SIG-M5 treated with dmso at 0.1 percent for 504 hours (cell line): Measurements from ENCODE around the gene SLC49A3.
"Not testable (repeated sequence)": the region's sequence is repeated elsewhere in the genome, so short reads cannot be mapped to it uniquely, and the experiment has no call there.

Experiments
- DNase-seq: peaks from one replicate; lab custom pipeline; 2025; ENCODE audit not compliant: unreplicated experiment; lab: John Stamatoyannopoulos, UW

SLC49A3 gene

DNA sequence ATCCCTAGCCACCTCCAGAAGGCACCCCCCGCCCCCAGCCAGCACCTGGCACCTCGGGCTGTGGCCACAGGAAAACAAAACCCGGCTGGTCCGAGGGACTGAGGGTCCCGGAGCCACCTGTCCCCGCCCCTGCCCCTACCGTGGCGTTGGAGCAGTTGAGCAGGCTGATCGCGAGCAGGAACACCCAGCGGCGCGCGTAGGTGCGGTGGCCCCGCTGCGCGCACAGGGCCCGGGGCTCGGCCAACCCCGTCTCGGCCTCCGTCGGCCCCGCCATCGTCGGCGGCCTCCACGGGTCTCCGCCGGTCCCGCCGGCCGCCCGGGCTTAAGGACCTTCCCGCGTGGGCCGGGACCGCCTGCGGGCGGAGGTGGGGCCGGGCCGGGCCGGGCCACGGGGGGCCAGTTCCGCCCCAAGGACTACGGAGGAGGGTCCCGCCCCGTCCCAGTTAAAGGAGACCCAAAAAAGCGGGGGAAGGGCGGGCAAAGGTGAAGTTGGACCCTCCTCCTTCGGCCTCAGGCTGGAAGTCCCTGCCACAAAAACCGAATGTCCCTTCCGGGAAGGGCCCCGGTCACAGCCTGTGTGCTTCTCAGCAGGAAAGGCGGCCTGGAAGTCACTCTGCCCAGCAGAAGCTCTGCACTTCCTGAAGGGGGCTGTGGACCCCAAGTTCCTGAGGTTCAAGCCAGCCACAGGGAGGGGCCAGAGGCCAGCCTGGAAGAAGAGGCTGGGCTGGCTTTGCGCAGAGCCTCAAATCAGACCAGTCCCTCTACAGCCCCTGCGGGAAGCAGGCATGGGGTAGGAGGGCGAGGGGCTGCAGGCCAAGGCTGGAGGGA is at the start of gene SLC49A3:
TSS of gene SLC49A3 (minus strand) at position 298 of the 828 bp plus-strand sequence. CDS start at position 274, 24 bp downstream.
- no peak for DNase-seq

DNA sequence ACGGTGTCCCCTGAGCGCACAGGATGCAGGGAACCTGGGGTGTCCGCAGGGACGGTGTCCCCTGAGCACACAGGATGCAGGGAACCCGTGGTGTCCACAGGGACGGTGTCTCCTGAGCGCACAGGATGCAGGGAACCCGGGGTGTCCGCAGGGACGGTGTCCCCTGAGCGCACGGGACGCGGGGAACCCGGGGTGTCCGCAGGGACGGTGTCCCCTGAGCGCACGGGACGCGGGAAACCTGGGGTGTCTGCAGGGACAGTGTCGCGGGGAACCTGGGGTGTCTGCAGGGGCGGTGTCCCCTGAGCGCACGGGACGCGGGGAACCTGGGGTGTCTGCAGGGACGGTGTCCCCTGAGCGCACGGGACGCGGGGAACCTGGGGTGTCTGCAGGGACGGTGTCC is 47.6 kb upstream of the SLC49A3 start:
- not testable (repeated sequence) for DNase-seq

DNA sequence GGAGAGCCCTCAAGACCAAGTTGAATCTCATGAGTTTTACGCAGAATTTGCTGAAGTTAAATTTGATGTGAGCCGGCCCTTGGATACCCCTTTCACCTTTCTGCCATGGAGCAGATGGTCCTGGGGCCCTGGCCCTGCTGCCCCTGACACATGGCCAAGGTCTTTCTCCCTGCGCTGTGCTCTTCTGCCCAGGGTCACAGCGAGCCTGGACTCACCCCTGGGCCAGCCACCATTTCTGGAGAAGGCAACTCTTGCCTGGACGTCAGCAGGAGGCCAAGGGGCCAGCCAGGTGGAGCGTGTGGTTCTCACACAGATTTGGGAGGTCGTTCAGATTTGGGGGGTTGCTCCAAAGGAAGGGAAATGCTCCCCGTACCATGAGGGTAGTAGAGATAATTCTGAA is 46.6 kb upstream of the SLC49A3 start:
- DNase-seq, result no peak

DNA sequence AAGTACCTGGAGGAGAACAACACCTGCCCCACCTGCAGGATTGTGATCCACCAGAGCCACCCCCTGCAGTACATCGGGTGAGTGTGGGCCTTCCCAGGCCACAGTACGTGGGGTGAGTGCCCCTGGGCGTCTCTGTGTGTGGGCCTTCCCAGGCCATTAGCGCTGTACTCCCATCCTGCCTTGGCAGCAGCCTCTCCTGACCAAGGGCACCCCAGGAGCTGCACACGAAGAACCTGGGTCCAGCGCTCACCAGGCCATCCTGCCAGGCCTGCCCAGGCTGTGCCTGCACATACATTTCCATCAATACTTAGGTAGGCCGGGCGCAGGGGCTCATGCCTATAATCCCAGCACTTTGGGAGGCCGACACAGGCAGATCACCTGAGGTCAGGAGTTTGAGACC is 46.0 kb upstream of the SLC49A3 start:
- DNase-seq, result no peak

DNA sequence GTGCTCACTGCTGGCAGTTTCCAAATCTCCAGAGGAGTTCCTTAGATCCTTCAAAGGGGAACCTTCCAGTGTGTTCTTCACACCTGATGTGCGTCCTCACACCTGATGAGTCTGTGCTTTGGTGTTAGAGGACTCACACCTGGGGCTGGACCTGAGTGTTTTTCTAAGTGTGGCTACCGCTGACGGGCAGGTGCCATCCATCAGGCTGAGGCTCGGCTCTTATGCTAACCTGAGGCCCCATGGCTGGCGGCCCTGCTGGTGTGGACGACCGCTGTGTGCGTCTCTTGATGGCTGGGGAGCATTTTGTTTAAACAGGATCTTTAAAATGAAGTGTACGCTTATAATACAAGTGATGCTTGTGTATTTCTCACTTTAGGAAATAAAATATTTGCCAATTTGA is 45.1 kb upstream of the SLC49A3 start:
- DNase-seq, result no peak

DNA sequence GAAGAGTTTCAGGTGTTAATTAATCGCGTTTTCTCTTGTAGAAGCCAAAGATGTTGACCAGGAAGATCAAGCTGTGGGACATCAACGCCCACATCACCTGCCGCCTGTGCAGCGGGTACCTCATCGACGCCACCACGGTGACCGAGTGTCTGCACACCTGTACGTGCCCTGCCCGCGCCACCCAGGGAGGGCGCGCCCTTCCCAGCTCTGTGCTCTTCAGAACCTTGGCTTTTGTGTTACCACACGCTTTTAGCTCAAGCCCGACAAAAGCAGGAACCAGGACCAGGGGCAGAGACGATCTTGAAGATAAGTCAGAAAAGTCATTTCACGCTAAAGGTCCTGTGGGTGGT is 44.7 kb upstream of the SLC49A3 start:
- no peak for DNase-seq

DNA sequence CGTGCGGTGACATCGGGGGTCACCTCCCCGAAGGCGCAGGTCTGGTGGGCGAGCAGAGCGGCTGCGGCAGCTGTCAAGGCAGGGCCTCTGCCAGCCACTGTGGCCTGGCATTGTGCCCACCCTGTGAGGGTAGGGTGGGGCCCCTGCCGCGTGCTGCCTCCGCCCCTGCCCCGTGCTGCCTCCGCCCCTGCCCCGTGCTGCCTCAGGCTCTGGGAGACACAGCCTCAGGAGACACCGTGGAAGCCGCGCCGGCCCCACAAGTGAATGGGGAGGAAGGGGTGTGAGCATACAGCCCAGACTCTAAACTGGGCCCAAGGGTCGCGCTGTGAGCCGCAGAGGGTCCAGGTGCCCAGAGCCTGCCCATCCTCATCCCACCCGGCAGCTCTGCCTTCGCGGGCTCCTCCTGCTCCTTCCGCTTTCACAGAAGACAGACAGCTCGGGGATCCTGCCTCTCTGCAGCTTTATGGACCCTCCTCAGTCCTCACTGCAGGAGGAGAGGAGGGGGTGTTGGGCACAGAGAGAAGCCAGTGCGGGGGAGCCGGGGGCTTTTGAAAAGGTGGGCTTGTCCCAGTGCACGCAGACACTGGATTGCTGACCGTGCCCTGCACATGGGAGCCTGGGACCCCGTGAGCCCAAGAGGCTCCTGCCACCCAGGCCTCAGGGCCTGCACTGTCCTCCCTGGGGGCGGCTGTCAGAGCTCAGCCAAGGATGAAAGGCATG is 44.1 kb upstream of the SLC49A3 start:
- DNase-seq, result no peak

DNA sequence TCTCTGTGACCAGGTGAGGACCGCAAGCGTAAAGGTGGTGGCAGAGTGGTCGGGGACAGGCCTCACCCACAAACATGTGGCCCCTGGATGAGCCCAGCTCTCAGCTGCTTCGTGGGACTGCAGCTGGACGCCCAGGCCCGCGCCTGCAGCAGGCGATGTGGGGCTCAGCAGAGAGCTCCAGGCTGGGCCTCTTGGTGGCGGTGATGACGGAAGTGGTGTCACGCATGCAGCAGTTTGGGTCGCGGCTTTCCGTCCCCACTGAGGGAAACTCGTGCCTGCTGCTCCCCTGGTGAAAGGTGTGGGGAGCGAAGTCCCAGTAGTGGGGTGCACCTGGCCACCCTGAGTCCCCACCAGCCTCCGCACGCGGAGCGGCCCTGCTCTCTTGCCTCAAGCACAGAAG is 43.5 kb upstream of the SLC49A3 start:
- no peak for DNase-seq

DNA sequence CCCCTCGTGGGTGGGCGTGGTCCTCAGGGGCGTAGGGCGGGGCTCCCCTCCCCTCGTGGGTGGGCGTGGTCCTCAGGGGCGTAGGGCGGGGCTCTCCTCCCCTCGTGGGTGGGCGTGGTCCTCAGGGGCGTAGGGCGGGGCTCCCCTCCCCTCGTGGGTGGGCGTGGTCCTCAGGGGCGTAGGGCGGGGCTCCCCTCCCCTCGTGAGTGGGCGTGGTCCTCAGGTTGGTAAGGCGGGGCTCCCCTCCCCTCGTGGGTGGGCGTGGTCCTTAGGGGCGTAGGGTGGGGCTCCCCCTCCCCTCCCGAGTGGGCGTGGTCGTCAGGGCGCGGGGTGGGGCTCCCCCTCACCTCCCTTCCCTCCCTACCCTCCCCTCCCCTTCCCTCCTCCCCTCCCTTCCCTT is 43.0 kb upstream of the SLC49A3 start:
- DNase-seq, result not testable (repeated sequence)

DNA sequence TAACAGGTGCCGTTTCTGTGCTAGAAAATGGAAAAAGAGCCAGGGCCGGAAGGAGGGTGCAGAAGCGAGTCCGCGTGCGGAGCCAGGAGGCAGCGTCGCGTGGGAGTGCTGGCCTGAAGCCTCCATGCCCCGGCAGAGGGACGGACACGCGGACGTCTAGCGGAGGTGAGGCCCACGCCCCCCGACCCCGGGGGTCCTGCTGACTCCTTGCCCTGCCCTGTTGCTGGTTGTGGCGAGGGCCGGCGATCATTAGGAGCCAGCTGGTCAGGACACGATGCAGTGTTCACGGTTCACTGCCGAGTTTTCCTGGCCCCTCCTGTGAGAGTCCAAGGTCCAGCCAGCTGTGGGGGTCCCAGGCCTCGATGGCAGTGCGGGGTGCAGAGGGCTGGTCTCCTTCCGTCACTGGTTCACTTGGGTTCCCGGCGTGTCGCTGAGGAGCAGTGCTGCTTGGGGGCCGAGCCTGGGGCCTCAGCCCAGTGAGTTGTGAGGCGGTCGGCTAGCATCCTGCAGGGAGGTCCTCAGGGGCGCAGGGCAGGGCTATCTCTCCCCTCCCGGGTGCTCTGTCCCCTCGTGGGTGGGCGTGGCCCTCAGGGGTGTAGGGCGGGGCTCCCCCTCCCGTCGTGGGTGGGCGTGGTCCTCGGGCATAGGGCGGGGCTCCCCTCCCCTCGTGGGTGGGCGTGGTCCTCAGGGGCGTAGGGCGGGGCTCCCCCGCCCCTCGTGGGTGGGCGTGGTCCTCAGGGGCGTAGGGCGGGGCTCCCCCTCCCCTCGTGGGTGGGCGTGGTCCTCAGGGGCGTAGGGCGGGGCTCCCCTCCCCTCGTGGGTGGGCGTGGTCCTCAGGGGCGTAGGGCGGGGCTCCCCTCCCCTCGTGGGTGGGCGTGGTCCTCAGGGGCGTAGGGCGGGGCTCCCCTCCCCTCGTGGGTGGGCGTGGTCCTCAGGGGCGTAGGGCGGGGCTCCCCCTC is 42.3 kb upstream of the SLC49A3 start:
- DNase-seq, result not testable (repeated sequence)

DNA sequence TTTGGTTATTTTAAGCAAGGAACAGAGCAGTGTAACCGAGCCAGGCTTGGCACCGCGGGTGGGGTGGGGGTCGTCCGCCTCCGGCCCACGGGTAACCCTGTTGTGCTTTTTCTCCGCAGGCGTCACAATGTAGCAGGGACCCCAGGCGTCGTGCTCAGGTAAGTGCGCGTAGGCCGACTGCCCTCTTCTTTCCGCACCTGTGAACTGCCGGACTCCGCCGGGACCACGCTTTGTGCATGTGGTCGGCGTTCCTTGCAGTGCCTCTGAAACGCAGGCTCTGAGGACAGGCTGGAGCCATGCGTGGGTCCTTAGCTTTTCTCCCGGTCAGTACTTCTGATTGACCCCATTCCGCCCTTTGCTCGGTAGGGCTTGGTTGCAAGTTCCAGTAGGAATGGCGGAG is 41.6 kb upstream of the SLC49A3 start:
- no peak for DNase-seq

DNA sequence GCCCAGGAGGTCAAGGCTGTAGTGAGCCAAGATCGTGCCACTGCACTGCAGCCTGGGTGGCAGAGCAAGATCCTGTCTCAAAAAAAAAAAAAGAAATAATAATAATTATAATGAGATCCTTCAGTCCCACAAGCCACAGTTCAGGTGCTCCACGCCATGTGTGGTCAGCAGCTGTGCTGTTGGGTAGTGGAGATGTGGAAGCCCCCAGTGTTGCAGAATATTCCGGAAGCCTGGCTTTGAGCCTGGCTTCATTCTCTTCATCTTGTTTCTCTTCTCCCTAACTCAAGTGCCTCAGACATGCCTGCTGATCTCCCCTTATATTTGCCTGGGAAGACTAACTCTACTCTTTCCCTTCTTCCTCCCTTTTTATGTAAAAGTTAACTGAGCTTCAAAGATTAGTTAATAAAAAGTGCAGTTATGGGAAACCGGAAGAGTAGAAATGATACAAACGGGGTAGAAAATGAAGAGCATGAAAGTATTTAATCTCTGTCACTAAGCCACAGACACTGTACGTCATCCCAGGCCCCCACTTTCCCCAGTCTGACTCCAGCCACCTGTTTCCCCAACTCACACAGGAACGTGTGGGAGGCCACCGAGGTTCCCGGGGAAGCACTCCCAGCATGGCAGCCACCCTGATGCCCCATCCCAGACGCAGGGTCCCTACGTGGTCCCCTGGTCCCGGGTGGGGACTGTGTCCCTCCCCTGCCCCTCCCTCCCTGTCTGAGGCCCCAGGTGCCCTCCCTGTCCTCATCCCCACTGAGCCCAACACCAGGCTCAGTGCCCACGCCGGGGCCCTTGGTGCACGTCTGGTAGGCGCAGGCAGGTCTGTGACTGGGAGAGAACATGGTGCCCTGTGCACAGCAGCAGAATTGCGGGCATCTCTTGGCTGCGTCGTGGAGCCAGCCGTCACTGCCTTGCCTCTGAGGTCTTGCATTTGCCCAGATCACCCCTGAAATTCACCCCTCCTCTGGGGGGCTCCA is 40.7 kb upstream of the SLC49A3 start:
- no peak for DNase-seq

DNA sequence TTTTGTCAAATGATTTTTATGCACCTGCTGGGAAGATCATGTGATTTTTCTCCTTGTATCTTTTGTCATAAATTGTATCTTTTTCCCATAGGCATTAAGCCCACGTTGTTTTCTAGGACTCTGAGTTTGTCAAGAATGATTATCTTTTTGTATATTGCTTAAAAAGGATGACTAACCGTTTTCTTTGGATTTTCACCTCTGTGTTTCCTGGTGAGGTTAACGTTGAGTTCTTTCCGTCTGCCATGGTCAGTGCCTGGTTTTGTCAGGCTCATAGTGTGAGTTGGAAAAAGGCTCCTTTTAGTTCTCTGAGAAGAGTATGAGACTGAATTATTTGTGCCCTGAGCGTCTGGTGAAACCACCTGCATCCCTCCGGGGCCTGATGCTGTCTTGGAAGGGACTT is 38.6 kb upstream of the SLC49A3 start:
- DNase-seq, result no peak

DNA sequence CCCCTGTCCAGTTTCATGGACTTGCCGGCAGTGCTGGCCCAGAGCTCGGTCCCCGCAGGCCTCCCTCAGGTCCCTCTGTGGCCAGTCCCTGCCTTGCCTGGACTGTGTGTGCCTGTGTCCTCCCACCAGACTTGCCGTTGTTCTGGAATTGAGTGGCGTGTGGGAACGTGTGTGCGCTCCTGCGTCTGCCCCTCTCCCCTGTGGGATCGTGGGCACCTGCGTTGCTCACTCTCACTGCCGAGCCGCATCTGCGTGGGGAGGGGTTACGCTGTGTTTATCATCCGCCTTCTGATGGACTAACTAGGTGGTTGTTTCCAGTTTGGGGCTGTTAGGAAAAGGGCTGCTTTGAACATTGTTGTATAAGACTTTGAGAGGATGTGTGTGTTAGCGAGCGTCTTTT is 37.9 kb upstream of the SLC49A3 start:
- DNase-seq, result no peak

DNA sequence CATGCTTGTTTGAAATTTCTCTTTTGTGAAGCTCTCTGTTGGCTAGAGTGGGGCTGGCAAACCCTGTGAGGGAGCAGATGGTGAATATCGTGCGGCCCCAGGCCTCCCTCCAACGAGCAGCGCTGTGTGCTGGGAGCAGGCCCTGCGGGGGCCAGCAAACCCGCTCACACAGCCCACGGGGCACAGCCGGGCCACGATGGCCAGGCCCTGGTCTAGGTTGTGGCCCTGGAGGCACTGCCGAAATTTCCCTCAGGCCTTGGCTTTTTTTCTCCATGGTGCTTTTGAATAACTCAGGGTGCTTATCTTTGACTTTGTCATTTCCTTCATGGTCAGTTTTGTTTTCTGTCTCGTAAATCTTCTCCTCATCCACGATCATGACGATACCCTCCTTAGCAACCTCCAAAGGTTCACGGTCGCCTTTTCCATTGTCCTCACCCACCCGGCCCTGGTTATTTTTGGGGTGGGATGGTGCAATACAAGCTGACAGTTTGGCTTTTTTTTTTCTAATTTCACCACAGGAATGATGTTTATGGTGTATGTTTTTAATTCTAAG is 37.4 kb upstream of the SLC49A3 start:
- DNase-seq, result no peak

DNA sequence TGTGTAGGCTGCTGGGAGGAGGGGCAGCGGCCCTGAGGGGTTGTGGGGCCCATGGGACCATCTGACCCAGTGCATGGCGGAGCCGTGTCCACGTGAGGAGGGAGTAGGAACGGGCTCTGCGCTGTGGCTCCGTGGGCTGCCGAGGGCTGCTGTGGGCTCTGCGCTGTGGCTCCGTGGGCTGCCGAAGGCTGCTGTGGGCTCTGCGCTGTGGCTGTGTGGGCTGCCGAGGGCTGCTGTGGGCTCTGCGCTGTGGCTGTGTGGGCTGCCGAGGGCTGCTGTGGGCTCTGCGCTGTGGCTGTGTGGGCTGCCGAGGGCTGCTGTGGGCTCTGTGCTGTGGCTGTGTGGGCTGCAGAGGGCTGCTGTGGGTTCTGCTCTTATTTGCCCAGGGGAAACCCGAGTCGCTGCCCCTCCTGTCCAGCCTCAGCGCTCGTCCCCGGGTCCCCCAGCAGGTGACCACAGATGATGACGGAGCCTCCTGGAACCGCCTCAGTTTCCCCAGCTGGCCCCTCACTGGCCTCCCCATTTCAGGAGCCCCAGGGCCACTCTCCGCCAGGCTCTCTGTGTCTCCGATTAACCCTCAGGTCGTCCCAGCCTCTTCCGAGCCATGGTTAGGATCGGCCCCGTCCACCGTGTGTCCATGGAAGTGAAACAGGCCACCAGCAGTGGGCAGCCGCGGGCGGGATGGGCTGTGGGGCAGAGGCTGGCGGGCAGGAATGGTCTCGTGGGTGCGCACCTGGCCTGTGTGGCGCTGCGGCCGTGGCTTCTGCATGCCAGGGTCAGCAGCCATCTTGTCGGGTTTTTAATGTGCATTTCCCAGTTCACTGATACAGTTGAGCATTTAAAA is 36.7 kb upstream of the SLC49A3 start:
- DNase-seq, result no peak

DNA sequence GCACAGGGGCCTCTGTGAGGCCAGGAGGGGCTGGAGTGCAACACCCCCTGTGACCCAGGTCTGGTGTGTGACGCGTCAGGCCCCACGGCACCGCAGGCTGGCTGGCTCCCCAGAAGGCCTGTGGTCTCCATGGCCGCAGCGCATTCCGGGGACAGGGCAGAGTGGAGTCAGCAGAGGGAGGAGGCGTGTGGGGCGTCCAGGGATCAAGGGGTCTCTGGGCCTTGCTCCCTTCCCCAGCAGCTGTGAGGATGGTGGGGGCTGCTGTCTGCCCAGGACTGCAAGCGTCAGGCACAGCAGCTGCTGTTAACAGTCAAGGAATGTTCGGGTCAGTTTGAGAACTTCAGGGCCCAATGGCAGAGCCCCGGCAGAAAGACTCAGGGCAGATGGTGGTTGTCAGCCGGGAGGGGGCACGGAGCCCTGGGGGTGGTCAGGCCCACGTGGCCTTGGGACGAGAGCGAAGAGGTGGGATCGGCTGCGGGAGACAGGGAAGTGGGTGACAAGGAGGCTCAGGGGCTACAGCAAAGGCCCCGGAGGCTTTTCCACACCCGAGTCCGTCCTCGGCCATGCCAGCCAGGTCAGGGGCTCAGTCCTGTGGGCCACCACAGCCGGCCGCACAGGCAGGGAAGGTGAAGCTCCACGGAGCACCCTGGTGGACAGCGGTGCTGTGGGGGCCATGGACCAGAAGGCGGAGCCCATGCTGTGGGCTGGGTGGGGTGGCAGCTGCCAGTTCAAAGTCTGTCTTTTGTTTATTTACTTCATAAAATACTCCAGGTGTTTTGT is 35.0 kb upstream of the SLC49A3 start:
- no peak for DNase-seq

DNA sequence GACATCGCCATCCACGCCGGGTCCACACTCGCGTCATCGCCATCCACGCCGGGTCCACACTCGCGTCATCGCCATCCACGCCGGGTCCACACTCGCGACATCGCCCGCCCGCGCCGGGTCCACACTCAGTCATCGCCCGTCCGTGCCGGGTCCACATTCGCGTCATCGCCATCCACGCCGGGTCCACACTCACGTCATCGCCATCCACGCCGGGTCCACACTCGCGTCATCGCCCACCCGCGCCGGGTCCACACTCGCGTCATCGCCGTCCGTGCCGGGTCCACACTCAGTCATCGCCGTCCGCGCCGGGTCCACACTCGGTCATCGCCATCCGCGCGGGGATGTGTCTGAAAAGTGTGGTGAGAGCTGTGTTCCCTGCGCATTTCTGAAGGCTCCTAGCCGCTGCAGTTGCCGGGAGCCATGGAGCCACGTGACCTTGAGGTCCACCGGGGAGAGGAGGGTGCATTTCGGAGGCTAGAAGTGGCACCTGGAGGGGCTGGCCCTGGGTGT is 34.0 kb upstream of the SLC49A3 start:
- DNase-seq, result no peak
